Peyer's patch (tissue), 4 donors: ENCODE results near the gene GBP3. TPM values are rescaled to one million over a fixed set of nuclear protein-coding genes. Genes with fewer than 3 reads are reported as not detected.
A peak's percentile ranks its signal among the peaks of the same experiment; 100 is the strongest.
"Not testable (repeated sequence)": the region's sequence is repeated elsewhere in the genome, so short reads cannot be mapped to it uniquely, and the experiment has no call there.

Source experiments
- DNase-seq, 3 donors: peaks; one replicate each; pipeline ENCODE4 v3.0.0-alpha.2; 2017 to 2019
- H3K27ac ChIP-seq, 4 donors: fragments of 200-600 bp; sonication (generic); one replicate each; pipeline ENCODE4 v1.5.1; 2016 to 2019
- H3K27me3 ChIP-seq, 2 donors: fragments of 200-600 bp; sonication (generic); one replicate each; pipeline ENCODE4 v1.5.1; 2019
- H3K36me3 ChIP-seq, 3 donors: fragments of 200-600 bp; sonication (generic); one replicate each; pipeline ENCODE4 v1.5.1; 2016 to 2019
- H3K4me1 ChIP-seq, 4 donors: fragments of 200-600 bp; sonication (generic); one replicate each; pipeline ENCODE4 v1.5.1; 2016 to 2019
- H3K4me3 ChIP-seq, 4 donors: fragments of 200-600 bp; sonication (generic); 1 replicate in 3 of 4; 2 replicates in 1 of 4; pipeline ENCODE4 v1.5.1; 2016 to 2019; ENCODE audit warnings: mild to moderate bottlenecking in 1 of 4
- H3K9me3 ChIP-seq, 4 donors: fragments of 200-600 bp; sonication (generic); one replicate each; pipeline ENCODE4 v1.5.1; 2016 to 2019; ENCODE audit warnings: mild to moderate bottlenecking in 1 of 4
- CTCF ChIP-seq, 6 experiments: fragments of 450-650 bp in 4 of 6; fragments of 200-600 bp in 2 of 6; sonication (generic) in 1 of 6; IDR thresholded peaks; one replicate each; pipeline ENCODE4 v1.5.1; 2017 to 2019; ENCODE audit warnings: antibody characterized with exemption in 6 of 6, mild to moderate bottlenecking in 3 of 6, moderate library complexity in 1 of 6
- POLR2A ChIP-seq, 2 donors: fragments of 450-650 bp; IDR thresholded peaks; one replicate each; pipeline ENCODE4 v1.5.1; 2017; ENCODE audit warnings: antibody characterized with exemption in 2 of 2, mild to moderate bottlenecking in 2 of 2, moderate library complexity in 2 of 2
- total RNA-seq, 4 donors: library from RNA; depleted of rRNA; stranded (reverse); fragments of >200 nt; gene quantifications; one replicate each; pipeline ENCODE4 v1.1.0, GENCODE V29; 2016

Gene GBP3
- total RNA-seq, 4 donors from 2014 or later: 47.0 to 180 (median 90.0) TPM

DNA sequence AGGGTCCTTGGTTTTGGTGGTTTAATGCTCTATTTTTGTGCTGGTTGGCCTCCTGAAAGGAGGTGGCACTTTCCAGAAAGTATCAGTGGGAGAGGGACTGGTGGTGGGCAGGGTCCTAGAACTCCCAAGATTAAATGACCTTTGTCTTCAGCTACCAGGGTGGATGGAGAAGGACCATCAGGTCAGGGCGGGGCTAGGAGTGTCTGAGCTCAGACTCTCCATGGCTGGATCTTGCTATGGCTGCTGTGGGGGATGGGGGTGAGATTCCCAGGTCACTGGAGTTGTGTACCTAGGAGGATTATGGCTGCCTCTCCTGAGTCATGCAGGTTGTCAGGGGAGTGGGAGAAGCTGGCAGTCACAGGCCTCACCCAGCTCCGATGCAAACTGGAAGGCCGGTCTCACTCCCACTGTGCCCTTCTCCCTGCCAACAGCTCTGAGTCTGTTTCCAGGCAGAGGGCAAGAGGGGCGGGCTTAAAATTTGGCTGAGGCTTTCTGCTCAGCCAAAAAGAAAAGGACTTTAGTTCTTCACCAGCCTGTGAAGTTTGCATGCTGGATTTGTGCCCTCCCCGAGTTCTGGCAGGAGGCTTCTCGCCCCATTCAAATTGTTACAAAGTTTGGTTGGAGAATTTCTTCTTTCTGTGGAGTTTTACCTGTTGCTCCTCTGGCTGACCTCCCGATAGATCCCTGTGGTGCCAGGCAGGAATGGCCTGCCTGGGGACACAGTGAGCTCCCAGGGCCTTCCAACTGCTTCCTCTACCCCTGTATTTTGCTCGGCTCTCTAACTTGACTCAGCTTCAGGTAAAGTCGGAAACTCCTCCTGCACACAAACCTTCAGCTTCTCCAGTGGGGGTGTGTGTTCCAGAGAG, 17.1 kb downstream of the GBP3 start:
- H3K4me3 ChIP-seq: no peak overlapping the region
- H3K27ac ChIP-seq: peak overlapping the region in 1 of 4 donors; percentile 12
- no peak for TF ChIP-seq CTCF (IDR thresholded peaks at IDR 0.05)
- TF ChIP-seq POLR2A (IDR thresholded peaks at IDR 0.05): no peak
- H3K4me1 ChIP-seq: peaks cover 0 to 6% (median 0%) of the 10 kb centered on the region in 4 donors
- no peak for DNase-seq
- no peaks in the 10 kb centered on the region for H3K27me3 ChIP-seq
- H3K9me3 ChIP-seq: no peaks in the 10 kb centered on the region
- H3K36me3 ChIP-seq: peaks cover 0 to 61% (median 0%) of the 10 kb centered on the region in 3 donors

GRCh38 chr1:89002176-89002575, 20.5 kb downstream of the GBP3 start:
- not testable (repeated sequence) for H3K27ac ChIP-seq, H3K4me3 ChIP-seq, H3K4me1 ChIP-seq, H3K9me3 ChIP-seq, DNase-seq, H3K27me3 ChIP-seq
- H3K36me3 ChIP-seq: peaks cover 0 to 28% (median 0%) of the 10 kb centered on the region in 3 donors

DNA sequence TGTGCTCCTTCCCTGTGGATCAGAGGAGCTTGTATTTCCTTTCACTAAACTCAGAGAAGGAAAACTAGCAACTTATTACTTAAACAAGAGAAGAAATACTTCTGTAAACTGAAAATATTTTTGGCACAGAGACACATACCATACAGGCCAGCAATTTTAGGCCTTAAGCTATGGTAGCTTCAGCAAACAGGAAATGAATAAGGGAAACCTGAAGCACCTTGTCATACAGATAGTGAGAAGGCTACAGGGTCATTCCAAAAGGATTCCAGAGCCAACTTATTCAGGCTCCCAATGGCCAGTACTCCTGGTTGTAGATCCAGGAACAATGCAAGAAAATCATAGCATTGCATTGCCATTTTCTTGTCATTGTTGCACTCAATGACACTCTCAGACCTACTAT, 21.2 kb downstream of the GBP3 start:
- Histone ChIP-seq H3K27me3 (no peaks in the 10 kb centered on the region), H3K27ac (no peak overlapping the region), H3K4me1 (peaks cover 0 to 6% (median 0%) of the 10 kb centered on the region in 4 donors), H3K9me3 (no peaks in the 10 kb centered on the region), H3K4me3 (no peak overlapping the region), H3K36me3 (peaks cover 0 to 22% (median 0%) of the 10 kb centered on the region in 3 donors)
- DNase-seq: no peak
- no peak for TF ChIP-seq POLR2A (IDR thresholded peaks at IDR 0.05)
- TF ChIP-seq CTCF (IDR thresholded peaks at IDR 0.05): no peak

DNA sequence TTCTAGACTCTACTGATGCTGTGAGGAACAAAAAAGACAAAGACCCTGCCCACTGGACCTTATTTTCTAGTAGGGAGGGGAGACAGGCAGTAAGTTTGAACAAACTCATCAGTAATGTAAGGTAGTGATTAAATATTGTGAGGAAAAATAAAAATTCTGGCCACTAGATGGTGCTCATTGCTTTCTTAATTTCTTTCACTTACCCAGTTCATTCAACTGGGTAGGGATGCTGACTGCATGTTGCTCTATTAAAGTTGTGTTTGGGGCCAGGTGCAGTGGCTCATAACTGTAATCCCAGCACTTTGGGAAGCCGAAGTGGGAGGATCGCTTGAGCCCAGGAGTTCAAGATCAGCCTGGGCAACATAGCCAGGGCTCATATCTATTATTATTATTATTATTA, 23.9 kb downstream of the GBP3 start:
- Histone ChIP-seq H3K4me1 (peaks cover 0 to under 1% (median 0%) of the 10 kb centered on the region in 4 donors), H3K9me3 (no peaks in the 10 kb centered on the region), H3K27me3 (no peaks in the 10 kb centered on the region), H3K27ac (no peak overlapping the region), H3K4me3 (no peak overlapping the region), H3K36me3 (no peaks in the 10 kb centered on the region)
- TF ChIP-seq POLR2A (IDR thresholded peaks at IDR 0.05): no peak
- peak in 5 of 6 experiments; percentile 62 to 87 (median 78) for TF ChIP-seq CTCF (IDR thresholded peaks at IDR 0.05)
- no peak for DNase-seq

- Histone ChIP-seq H3K9me3 (no peaks in the 10 kb centered on the region), H3K4me1 (peaks cover 0 to 38% (median 0%) of the 10 kb centered on the region in 4 donors), H3K27me3 (no peaks in the 10 kb centered on the region), H3K4me3 (no peak overlapping the region), H3K27ac (no peak overlapping the region), H3K36me3 (peaks cover 0 to 14% (median 0%) of the 10 kb centered on the region in 3 donors)
- TF ChIP-seq CTCF (IDR thresholded peaks at IDR 0.05) (no peak), POLR2A (IDR thresholded peaks at IDR 0.05) (no peak)
- no peak for DNase-seq
These were observed 32.2 kb downstream of the GBP3 start for GRCh38 chr1:88990426-88990825.

- TF ChIP-seq CTCF (IDR thresholded peaks at IDR 0.05) (no peak), POLR2A (IDR thresholded peaks at IDR 0.05) (no peak)
- no peak for DNase-seq
- H3K4me3 ChIP-seq: no peak overlapping the region
- peak overlapping the region in 1 of 4 donors; percentile 64 for H3K27ac ChIP-seq
- H3K4me1 ChIP-seq: peaks cover 0 to 36% (median 5%) of the 10 kb centered on the region in 4 donors
- no peaks in the 10 kb centered on the region for H3K27me3 ChIP-seq
- no peaks in the 10 kb centered on the region for H3K9me3 ChIP-seq
- H3K36me3 ChIP-seq: peaks cover 0 to 27% (median 0%) of the 10 kb centered on the region in 3 donors
These were observed 37.0 kb downstream of the GBP3 start for GRCh38 chr1:88985692-88986091.
